ES-I3 (cell line): ENCODE data around the gene VPS45.
"Not testable (repeated sequence)": the region's sequence is repeated elsewhere in the genome, so short reads cannot be mapped to it uniquely, and the experiment has no call there.

ENCODE experiments used
- H3K36me3 ChIP-seq: 2 replicates; pipeline ENCODE4 v1.6.1; 2013; ENCODE audit warnings: mild to moderate bottlenecking, low read length, control low read depth, moderate library complexity; ENCODE audit not compliant: insufficient read depth
- H3K4me1 ChIP-seq: 2 replicates; pipeline ENCODE4 v1.6.1; 2013; ENCODE audit warnings: mild to moderate bottlenecking, control low read depth, low read length; ENCODE audit not compliant: insufficient read depth
- H3K9ac ChIP-seq: 2 replicates; pipeline ENCODE4 v1.6.1; 2013; ENCODE audit warnings: low read depth, mild to moderate bottlenecking, low read length, moderate library complexity
- H3K9me3 ChIP-seq: 2 replicates; pipeline ENCODE4 v1.6.1; 2013; ENCODE audit warnings: mild to moderate bottlenecking, low read length, moderate library complexity; ENCODE audit not compliant: control insufficient read depth, insufficient read depth

Gene VPS45

DNA sequence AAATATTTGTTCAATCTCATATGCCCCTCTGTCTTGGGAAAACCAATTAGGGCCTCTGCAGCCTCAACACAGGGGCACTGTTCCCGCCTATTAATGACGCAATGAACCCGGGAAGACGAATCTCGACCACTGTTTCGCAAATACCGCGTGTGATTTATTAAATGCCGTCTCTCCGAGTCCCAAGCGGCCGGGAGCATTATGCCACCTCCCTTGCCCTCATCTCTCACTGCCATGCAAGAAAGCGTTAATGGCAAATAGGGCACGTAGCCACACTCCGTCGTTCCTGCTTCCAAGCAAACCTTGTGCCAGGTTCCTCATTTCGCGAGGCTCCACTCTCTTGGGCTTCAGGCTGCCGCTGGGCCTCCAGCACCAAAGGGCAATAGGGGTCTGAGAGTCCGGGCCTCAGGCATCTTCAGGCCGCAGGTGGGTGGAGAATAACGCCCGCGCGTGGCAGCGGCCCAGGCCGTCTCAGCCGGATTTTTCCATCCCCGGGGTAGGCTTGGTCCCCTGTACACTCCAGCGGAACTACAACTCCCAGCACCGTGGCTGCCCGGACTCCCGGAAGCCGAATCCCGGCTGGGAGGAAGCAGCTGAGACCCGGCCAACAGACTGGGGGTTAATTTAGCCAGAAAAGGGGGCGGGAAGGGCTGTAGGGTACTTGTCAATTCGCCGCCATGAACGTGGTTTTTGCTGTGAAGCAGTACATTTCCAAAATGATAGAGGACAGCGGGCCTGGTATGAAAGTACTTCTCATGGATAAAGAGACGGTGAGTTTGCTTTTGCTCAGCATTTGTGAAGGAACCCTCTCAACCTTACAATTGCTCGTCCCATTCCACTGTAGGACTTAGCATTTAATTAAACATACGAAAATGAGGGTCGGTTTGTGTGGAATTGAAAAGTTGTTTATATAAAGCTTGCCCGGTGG lies at the start of gene VPS45:
TSS of gene VPS45 (plus strand) at position 593 of the 925 bp plus-strand sequence. CDS start at position 675, 82 bp downstream.
- no peaks in the 10 kb centered on the region for H3K9me3 ChIP-seq
- no peaks in the 10 kb centered on the region; the same call in 1 of the 2 replicates for H3K36me3 ChIP-seq
- H3K4me1 ChIP-seq: no peaks in the 10 kb centered on the region
- peak within 1 kb of the TSS; percentile 82 for H3K9ac ChIP-seq

GRCh38 chr1:150018165-150018564 lies 49.4 kb upstream of the VPS45 start:
- peaks cover 10% of the 10 kb centered on the region for H3K4me1 ChIP-seq
- H3K36me3 ChIP-seq: no peaks in the 10 kb centered on the region

DNA sequence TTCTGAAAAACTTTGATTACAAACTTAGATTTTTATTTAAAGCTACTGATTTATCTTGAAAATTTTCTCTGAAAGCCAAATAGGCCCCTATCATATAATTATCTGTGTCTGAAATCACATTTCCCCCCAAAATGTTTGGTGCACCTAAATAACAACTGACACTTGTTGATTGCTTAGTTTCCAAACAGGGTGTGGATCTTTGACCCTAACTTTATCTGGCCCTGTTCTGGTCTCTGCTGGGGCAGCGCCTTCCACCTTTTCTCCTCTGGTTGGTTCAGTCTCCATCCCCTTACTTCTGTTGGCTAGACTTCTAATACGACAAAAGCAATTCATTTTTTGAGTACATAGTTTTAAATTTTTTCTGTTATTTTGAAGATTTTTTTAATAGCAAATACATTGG lies 46.9 kb upstream of the VPS45 start:
- H3K4me1 ChIP-seq: peaks cover 10% of the 10 kb centered on the region
- H3K9ac ChIP-seq: no peak overlapping the region

More at GRCh38 chr1:150018165-150018564, 49.4 kb upstream of the VPS45 start:
- Histone ChIP-seq H3K9ac (no peak overlapping the region), H3K9me3 (no peaks in the 10 kb centered on the region)

DNA sequence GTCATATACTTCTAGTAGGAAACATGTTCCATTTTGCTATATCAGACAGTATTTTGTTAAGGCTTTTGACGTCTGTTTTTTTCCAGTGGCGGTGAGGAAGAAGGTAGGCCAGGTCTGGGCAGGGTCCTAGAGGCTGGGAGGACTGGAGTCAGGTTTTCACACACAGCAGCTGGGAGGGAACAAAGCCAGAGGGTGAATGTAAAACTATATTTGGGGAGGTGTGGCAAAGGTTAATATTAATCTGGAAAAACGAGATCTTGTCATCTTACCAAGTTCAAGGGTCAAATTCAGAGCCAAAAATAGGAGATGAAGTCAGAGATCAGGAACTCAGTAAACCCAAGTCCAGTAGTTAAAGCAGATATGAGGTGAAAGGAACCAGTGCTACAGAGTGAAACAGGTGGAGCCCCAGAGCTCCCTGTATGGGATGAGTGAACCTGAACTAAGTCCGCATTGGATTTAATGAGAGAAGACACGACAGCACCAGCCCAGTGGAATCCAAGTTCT lies 46.3 kb upstream of the VPS45 start:
- Histone ChIP-seq H3K4me1 (peaks cover 10% of the 10 kb centered on the region), H3K9me3 (no peaks in the 10 kb centered on the region), H3K36me3 (no peaks in the 10 kb centered on the region), H3K9ac (no peak overlapping the region)

More for the DNA sequence above, 46.9 kb upstream of the VPS45 start:
- Histone ChIP-seq H3K9me3 (no peaks in the 10 kb centered on the region), H3K36me3 (no peaks in the 10 kb centered on the region)

DNA sequence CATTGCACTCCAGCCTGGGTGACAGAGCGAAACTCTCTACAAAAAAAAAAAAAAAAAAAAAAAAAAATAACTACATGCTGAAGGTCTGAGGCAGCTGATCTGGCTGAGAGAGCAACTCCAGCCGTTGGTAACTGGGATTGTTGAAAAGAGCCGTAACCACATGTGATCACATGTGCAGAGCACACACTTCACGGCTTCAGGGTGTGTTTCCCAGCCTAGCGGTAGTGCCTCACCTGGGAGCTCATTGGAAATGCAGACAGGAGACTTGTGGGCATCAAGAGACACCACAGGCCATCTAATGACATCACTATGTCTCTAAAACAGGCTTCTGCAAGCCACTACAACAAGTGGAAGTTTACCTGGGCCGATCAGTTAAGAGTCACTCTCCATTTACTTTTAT lies 45.2 kb upstream of the VPS45 start:
- Histone ChIP-seq H3K4me1 (peaks cover 10% of the 10 kb centered on the region), H3K36me3 (no peaks in the 10 kb centered on the region), H3K9ac (no peak overlapping the region), H3K9me3 (no peaks in the 10 kb centered on the region)

DNA sequence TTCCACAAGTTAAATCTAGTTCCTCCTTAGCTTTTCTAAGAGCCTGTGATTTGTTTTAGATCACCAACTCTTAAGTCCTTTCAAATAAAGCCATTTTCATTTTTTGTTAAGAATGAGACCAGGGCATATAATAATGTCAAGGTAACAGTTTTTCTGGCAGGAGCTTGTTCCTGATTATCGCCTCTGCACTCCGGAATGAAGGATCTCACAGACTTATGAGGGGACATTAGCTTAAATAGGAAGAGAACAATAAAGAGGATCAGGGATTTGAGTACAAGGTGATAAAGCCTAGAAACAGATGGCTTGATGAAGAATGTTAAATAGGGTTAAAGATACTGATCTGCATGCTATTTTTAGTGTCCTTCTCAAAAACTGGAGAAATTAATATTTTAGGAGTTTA lies 43.4 kb upstream of the VPS45 start:
- H3K4me1 ChIP-seq: peaks cover 5% of the 10 kb centered on the region; the same call in 1 of the 2 replicates
- no peaks in the 10 kb centered on the region for H3K9me3 ChIP-seq
- no peak overlapping the region for H3K9ac ChIP-seq
- H3K36me3 ChIP-seq: no peaks in the 10 kb centered on the region

DNA sequence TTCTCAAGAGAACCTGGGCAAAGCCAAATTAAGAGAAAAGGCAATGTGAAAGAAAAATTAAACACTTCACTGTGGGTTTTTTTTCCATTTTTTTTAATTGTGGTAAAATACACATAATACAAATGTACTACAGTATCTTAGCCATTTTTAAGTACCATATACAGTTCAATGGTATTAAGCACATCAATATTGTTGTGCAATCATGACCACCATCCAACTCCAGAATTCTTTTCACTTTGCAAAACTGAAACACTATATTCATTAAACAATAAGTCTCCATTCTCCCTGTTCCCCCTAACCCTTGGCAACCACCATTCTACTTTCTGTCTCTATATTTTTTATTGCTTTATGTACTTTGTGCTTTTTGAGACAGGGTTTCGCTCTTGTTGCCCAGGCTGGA lies 39.3 kb upstream of the VPS45 start:
- H3K4me1 ChIP-seq: no peaks in the 10 kb centered on the region
- no peaks in the 10 kb centered on the region for H3K36me3 ChIP-seq
- no peak overlapping the region for H3K9ac ChIP-seq
- no peaks in the 10 kb centered on the region for H3K9me3 ChIP-seq

DNA sequence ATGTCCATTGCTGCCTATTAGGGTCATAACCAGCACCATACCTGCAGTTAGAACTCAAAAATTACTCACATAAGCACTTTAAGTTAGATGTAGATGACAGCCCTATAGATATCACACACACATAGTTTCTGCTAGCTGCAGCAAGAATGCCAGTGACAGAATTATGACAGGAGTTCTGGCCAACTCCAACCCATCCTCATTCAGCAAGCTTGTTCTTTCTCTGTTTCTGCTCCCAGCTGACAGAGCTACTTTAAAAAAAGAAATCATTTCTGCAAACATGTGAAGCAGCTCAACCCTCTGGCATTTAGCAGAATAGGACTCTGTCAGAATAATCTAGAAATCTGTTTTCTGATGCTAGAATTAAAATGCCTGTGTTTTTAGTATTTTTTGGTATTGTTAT lies 33.2 kb upstream of the VPS45 start:
- Histone ChIP-seq H3K9me3 (no peaks in the 10 kb centered on the region), H3K9ac (no peak overlapping the region), H3K4me1 (no peaks in the 10 kb centered on the region), H3K36me3 (no peaks in the 10 kb centered on the region)

DNA sequence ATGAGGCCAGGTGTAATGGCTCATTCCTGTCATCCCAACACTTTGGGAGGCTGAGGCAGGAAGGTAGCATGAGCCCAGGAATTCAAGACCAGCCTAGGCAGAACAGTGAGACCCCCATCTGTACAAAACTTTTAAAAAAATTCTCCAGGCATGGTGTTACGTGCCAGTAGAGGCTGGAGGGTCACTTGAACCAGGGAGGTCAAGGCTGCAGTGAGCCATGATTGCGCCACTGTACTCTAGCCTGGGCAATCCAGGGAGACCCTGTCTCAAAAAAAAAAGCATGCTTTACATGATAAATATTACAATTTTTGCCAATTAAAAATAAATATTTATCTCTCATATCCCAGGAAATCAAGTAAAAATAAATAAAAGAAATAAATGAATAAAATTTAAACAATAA lies 17.6 kb upstream of the VPS45 start:
- Histone ChIP-seq H3K9me3 (no peaks in the 10 kb centered on the region), H3K9ac (no peak overlapping the region), H3K4me1 (peaks cover 4% of the 10 kb centered on the region; the same call in 1 of the 2 replicates), H3K36me3 (no peaks in the 10 kb centered on the region)

DNA sequence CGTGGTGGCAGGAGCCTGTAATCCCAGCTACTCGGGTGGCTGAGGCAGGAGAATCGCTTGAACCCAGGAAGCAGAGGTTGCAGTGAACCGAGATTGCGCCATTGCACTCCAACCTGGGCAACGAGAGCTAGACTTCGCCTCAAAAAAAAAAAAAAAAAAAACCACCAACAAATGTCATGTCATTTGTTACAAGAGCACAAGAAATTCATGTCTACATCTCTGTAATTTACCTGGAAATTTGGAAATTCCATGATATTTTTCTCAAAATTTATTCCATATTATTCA lies 16.5 kb upstream of the VPS45 start:
- Histone ChIP-seq H3K36me3 (no peaks in the 10 kb centered on the region), H3K9ac (no peak overlapping the region), H3K4me1 (peaks cover 4% of the 10 kb centered on the region; the same call in 1 of the 2 replicates), H3K9me3 (no peaks in the 10 kb centered on the region)

GRCh38 chr1:150051905-150052412 lies 15.6 kb upstream of the VPS45 start:
- H3K36me3 ChIP-seq, H3K9me3 ChIP-seq, H3K9ac ChIP-seq, H3K4me1 ChIP-seq: not testable (repeated sequence)

GRCh38 chr1:150053926-150054325 lies 13.7 kb upstream of the VPS45 start:
- Histone ChIP-seq H3K9ac (no peak overlapping the region), H3K9me3 (no peaks in the 10 kb centered on the region), H3K36me3 (no peaks in the 10 kb centered on the region), H3K4me1 (peaks cover 4% of the 10 kb centered on the region; the same call in 1 of the 2 replicates)

GRCh38 chr1:150055507-150055906 lies 12.1 kb upstream of the VPS45 start:
- H3K36me3 ChIP-seq, H3K4me1 ChIP-seq, H3K9me3 ChIP-seq, H3K9ac ChIP-seq: not testable (repeated sequence)

DNA sequence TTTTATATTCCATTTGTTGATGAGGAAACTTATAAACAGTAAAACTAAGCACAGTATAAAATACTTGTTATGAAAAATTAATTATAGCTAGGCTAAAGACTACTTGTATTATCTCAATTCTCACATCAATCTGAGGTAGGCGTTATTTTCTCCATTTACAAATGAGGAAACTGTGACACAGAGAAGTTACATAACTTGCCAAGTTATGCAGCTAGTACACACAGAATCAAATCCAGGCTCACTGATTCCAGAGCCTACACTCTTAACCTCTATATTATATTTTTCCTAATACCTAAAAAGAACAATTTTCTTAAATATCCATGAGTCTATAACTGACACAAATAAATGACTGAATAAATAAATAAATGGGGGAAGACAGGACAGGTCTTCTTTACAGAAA lies 11.2 kb upstream of the VPS45 start:
- no peaks in the 10 kb centered on the region for H3K4me1 ChIP-seq
- no peak overlapping the region for H3K9ac ChIP-seq
- no peaks in the 10 kb centered on the region for H3K9me3 ChIP-seq
- no peaks in the 10 kb centered on the region for H3K36me3 ChIP-seq

DNA sequence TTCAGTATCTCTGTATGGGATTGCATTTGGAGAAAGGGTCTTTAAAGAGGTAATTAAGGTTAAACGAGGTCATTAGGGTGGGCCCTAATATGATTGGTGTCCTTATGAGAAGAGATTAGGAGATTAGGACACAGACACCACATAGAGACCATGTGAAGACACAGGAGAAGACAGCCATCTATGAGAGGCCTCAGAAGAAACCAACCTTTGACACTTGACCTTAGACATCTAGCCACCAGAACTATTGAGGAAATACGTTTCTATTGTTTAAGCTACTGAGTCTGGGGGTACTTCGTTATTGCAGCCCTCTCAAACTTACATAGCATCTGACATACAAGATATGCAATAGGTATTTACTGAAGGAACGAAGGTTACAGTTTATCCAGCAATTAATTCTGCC lies 7.3 kb upstream of the VPS45 start:
- Histone ChIP-seq H3K4me1 (no peaks in the 10 kb centered on the region), H3K9ac (no peak overlapping the region), H3K9me3 (no peaks in the 10 kb centered on the region), H3K36me3 (no peaks in the 10 kb centered on the region)
